Stimulated activated CD4-positive, alpha-beta T cell treated with anti-CD3 and anti-CD28 coated beads, Interleukin-1b, Interleukin-23, amount 100 ng/mL, for 24 hours (primary cell): ENCODE results near the gene KCTD6.

Source experiments
- DNase-seq, 4 experiments: peaks; one replicate each; pipeline ENCODE4 v3.0.0-alpha.2; 2020; ENCODE audit warnings: low read depth in 4 of 4, low spot score in 1 of 4

KCTD6 gene

GRCh38 chr3:58551636-58552180 is 59.8 kb downstream of the KCTD6 start:
- DNase-seq: no peak
